Ascending aorta (tissue), 2 donors: ENCODE measurements around the gene BHLHE23. TPM values are rescaled to one million over a fixed set of nuclear protein-coding genes. Genes with fewer than 3 reads are reported as not detected.

ENCODE experiments used
- DNase-seq, 2 donors: peaks; one replicate each; pipeline ENCODE4 v3.0.0-alpha.2; 2019; ENCODE audit warnings: low spot score in 2 of 2
- H3K27ac ChIP-seq, 2 donors: fragments of 200-600 bp; sonication (generic); one replicate each; pipeline ENCODE4 v1.5.1; 2016 to 2017; ENCODE audit warnings: mild to moderate bottlenecking in 1 of 2
- H3K27me3 ChIP-seq: fragments of 200-600 bp; sonication (generic); one replicate; pipeline ENCODE4 v1.5.1; 2017
- H3K36me3 ChIP-seq, 2 donors: fragments of 200-600 bp; sonication (generic); one replicate each; pipeline ENCODE4 v1.5.1; 2016
- H3K4me1 ChIP-seq, 2 donors: fragments of 200-600 bp; sonication (generic); one replicate each; pipeline ENCODE4 v1.5.1; 2016 to 2017; ENCODE audit warnings: mild to moderate bottlenecking in 1 of 2
- H3K4me3 ChIP-seq, 2 donors: fragments of 200-600 bp; sonication (generic); one replicate each; pipeline ENCODE4 v1.5.1; 2016 to 2017; ENCODE audit warnings: mild to moderate bottlenecking in 1 of 2
- H3K9me3 ChIP-seq, 2 donors: fragments of 200-600 bp; sonication (generic); one replicate each; pipeline ENCODE4 v1.5.1; 2016
- CTCF ChIP-seq, 3 experiments: fragments of 200-600 bp in 2 of 3; fragments of 450-650 bp in 1 of 3; sonication (generic) in 2 of 3; IDR thresholded peaks; one replicate each; pipeline ENCODE4 v1.5.1; 2016 to 2019; ENCODE audit warnings: antibody characterized with exemption in 3 of 3, mild to moderate bottlenecking in 1 of 3, moderate library complexity in 1 of 3
- intact Hi-C: fragments of 100-400 bp; cut with DNase I; formaldehyde crosslinking; loops from one replicate; pipeline ENCODE4 v1.15.1; 2023
- total RNA-seq: library from RNA; depleted of rRNA; stranded (reverse); fragments of >200 nt; gene quantifications from one replicate; pipeline ENCODE4 v1.1.0, GENCODE V29; 2016

BHLHE23 gene
- total RNA-seq, 1 donor from 2014 or later = not detected

- intact Hi-C loops = no loop called here
- H3K27me3 ChIP-seq = no peaks in the 10 kb centered on the region
- DNase-seq = no peak
- H3K27ac ChIP-seq = no peak overlapping the region
- no peaks in the 10 kb centered on the region for H3K9me3 ChIP-seq
- no peaks in the 10 kb centered on the region for H3K4me1 ChIP-seq
- no peak overlapping the region for H3K4me3 ChIP-seq
- TF ChIP-seq CTCF (IDR thresholded peaks at IDR 0.05) = no peak
- H3K36me3 ChIP-seq = no peaks in the 10 kb centered on the region
Measured at GRCh38 chr20:62982124-62983075, 24.4 kb downstream of the BHLHE23 start.

GRCh38 chr20:62980970-62981369 is 25.8 kb downstream of the BHLHE23 start:
- intact Hi-C loops = no loop called here
- no peak for TF ChIP-seq CTCF (IDR thresholded peaks at IDR 0.05)
- Histone ChIP-seq H3K27ac (no peak overlapping the region), H3K9me3 (no peaks in the 10 kb centered on the region), H3K27me3 (no peaks in the 10 kb centered on the region), H3K4me1 (no peaks in the 10 kb centered on the region), H3K36me3 (no peaks in the 10 kb centered on the region), H3K4me3 (no peak overlapping the region)
- no peak for DNase-seq

- H3K27me3 ChIP-seq = no peaks in the 10 kb centered on the region
- intact Hi-C loops = no loop called here
Measured at GRCh38 chr20:62980380-62980960, 26.3 kb downstream of the BHLHE23 start.

GRCh38 chr20:62979876-62980373 is 26.8 kb downstream of the BHLHE23 start:
- no peak for TF ChIP-seq CTCF (IDR thresholded peaks at IDR 0.05)
- no peak overlapping the region for H3K27ac ChIP-seq
- no peak for DNase-seq
- H3K36me3 ChIP-seq = no peaks in the 10 kb centered on the region
- no peaks in the 10 kb centered on the region for H3K27me3 ChIP-seq
- no peaks in the 10 kb centered on the region for H3K9me3 ChIP-seq
- intact Hi-C loops = no loop called here
- no peaks in the 10 kb centered on the region for H3K4me1 ChIP-seq
- H3K4me3 ChIP-seq = no peak overlapping the region

More at GRCh38 chr20:62980380-62980960, 26.3 kb downstream of the BHLHE23 start:
- H3K27ac ChIP-seq = no peak overlapping the region
- no peaks in the 10 kb centered on the region for H3K36me3 ChIP-seq
- no peak for TF ChIP-seq CTCF (IDR thresholded peaks at IDR 0.05)
- H3K4me3 ChIP-seq = no peak overlapping the region
- H3K9me3 ChIP-seq = no peaks in the 10 kb centered on the region
- DNase-seq = no peak
- H3K4me1 ChIP-seq = no peaks in the 10 kb centered on the region

- Histone ChIP-seq H3K36me3 (no peaks in the 10 kb centered on the region), H3K4me1 (no peaks in the 10 kb centered on the region), H3K27me3 (no peaks in the 10 kb centered on the region), H3K9me3 (no peaks in the 10 kb centered on the region), H3K4me3 (no peak overlapping the region), H3K27ac (no peak overlapping the region)
- intact Hi-C loops = no loop called here
- TF ChIP-seq CTCF (IDR thresholded peaks at IDR 0.05) = no peak
- DNase-seq = no peak
Measured at GRCh38 chr20:62979310-62979709, 27.5 kb downstream of the BHLHE23 start.
